Glomerular visceral epithelial cell (primary cell): Measurements from ENCODE around the gene C1orf50.
"Not testable (repeated sequence)": the region's sequence is repeated elsewhere in the genome, so short reads cannot be mapped to it uniquely, and the experiment has no call there.

Experiments used
- DNase-seq: peaks from one replicate; pipeline ENCODE4 v3.0.0-alpha.2; 2016; ENCODE audit errors: extremely low spot score

The C1orf50 gene

GRCh38 chr1:42797979-42798378, 30.9 kb downstream of the C1orf50 start:
- DNase-seq: no peak

- DNase-seq: no peak
These were observed 34.9 kb downstream of the C1orf50 start for GRCh38 chr1:42801832-42802473.

GRCh38 chr1:42806171-42806570, 39.1 kb downstream of the C1orf50 start:
- no peak for DNase-seq

GRCh38 chr1:42806593-42806992, 39.5 kb downstream of the C1orf50 start:
- DNase-seq: no peak

GRCh38 chr1:42807056-42807668, 40.1 kb downstream of the C1orf50 start:
- DNase-seq: no peak

GRCh38 chr1:42814815-42815214, 47.8 kb downstream of the C1orf50 start:
- DNase-seq: not testable (repeated sequence)

GRCh38 chr1:42815941-42816584, 49.0 kb downstream of the C1orf50 start:
- DNase-seq: no peak

- DNase-seq: peak; percentile 94
These were observed 49.8 kb downstream of the C1orf50 start, which contains the start of the genes ERMAP and SVBP for GRCh38 chr1:42816585-42817439. Gene ERMAP (plus strand): TSS chr1:42817122. CDS start chr1:42830449, 13,327 bp downstream. Gene SVBP (minus strand): TSS chr1:42817397. CDS start chr1:42816544, 853 bp downstream.

- no peak for DNase-seq
These were observed 50.4 kb downstream of the C1orf50 start for GRCh38 chr1:42817440-42817767.

GRCh38 chr1:42817976-42818375, 50.9 kb downstream of the C1orf50 start:
- DNase-seq: no peak

- no peak for DNase-seq
These were observed 53.8 kb downstream of the C1orf50 start for GRCh38 chr1:42820813-42821212.

- DNase-seq: no peak
These were observed 54.6 kb downstream of the C1orf50 start for GRCh38 chr1:42821690-42822089.

GRCh38 chr1:42822800-42823392, 55.8 kb downstream of the C1orf50 start:
- DNase-seq: no peak

- no peak for DNase-seq
These were observed 57.5 kb downstream of the C1orf50 start for GRCh38 chr1:42824481-42825035.

GRCh38 chr1:42825036-42825851, 58.2 kb downstream of the C1orf50 start:
- no peak for DNase-seq
